WI38 (cell line): ENCODE data around the gene LSAMP.

ENCODE experiments used
- H3K4me3 ChIP-seq: 2 replicates; pipeline ENCODE4 v1.5.1; 2011; ENCODE audit warnings: low read depth, mild to moderate bottlenecking, control low read depth, low read length
- CTCF ChIP-seq: IDR thresholded peaks from 2 replicates; pipeline ENCODE4 v1.5.1; 2012; ENCODE audit warnings: low read depth, mild to moderate bottlenecking, control low read depth, low read length

The LSAMP gene

GRCh38 chr3:116166121-116166520 is 279.2 kb downstream of the LSAMP start:
- no peak for TF ChIP-seq CTCF
- H3K4me3 ChIP-seq, result no peak overlapping the region

DNA sequence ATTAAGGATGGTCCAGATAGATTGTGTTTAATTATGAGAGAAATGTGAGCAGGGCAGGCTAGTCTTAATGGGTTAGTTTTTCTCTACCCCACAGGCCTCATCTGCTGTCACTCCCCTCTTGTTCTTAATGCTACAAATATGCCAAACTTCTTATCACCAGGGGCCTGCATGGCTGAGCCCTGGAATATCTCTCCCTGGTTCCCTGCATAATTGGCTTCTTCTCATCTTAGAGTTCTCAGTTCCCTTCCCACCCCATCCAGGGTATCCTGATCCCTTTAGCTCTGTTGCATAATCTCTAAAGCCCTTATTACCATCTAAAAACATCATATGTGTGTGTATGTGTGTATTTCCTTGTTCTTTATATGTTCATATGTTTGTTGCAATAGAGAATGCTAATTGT is 279.6 kb downstream of the LSAMP start:
- H3K4me3 ChIP-seq, result no peak overlapping the region
- TF ChIP-seq CTCF, result no peak

DNA sequence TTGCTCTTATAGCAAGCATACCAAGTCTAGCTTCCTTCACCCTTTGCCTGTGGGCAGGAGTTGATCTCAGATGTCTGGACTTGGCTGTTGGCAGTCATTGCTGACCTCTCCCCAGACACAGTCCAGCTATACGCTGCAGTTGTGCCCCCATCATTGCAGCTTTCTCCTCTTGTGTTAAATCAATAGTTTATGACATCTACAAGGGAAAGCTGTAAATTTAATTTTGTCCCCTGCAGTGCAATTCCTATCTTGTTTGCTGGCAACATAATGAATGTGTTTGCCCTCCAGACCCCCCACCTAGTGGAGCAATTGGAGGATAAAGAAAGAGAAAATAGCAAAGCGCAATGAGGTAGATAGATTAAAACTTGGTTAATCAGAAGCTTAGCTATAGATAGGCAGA is 280.2 kb downstream of the LSAMP start:
- no peak overlapping the region for H3K4me3 ChIP-seq
- no peak for TF ChIP-seq CTCF

- no peak for TF ChIP-seq CTCF
- H3K4me3 ChIP-seq, result no peak overlapping the region
These were observed 281.2 kb downstream of the LSAMP start for GRCh38 chr3:116164039-116164438.

DNA sequence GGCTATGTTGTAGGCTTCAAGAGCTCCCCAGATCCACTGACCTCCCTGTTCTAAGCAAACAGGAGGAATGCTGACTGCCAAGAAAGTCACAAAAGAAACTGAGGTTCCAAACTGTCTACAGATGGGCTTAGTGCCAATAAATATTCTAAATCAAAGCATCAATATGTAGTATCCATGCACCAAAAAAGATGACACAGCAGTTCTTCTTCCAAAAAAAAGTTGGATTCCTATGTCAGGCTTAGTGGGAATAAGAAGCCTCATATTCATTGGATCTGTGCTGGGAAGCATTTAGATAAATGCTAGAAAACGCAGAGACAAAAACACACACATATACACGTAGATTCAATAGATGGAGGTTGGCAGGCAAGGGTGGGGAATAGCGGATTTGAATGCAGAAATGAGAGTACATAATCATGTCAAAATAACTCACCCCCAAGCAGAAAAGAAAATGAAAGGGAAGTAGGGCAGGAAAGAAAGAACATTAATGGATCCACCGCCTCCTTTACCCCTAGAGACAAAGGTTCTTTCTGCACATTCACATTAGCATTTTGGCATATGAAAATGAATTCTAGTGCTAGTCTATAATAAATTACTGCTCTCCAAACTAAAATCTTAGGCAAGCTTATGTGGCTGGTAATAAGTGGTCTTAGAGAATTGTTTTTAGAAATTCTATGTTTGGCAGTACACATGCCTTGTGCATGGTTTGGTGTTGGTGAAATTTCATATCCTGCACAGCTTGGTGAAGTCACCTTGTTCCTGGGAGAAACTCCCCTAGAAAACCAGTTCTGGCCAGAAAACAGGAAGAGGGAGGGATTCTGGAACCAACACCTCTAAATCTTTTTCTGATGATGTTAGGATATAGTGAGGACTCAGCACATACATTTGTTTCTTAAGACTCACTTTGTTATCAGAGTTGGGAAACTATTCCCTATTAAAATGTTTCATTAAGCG is 283.4 kb downstream of the LSAMP start:
- no peak overlapping the region for H3K4me3 ChIP-seq
- no peak for TF ChIP-seq CTCF

- no peak for TF ChIP-seq CTCF
- no peak overlapping the region for H3K4me3 ChIP-seq
These were observed 284.7 kb downstream of the LSAMP start for GRCh38 chr3:116160594-116160993.

GRCh38 chr3:116155841-116156240 is 289.4 kb downstream of the LSAMP start:
- TF ChIP-seq CTCF, result no peak
- H3K4me3 ChIP-seq, result no peak overlapping the region
